ENCODE results near the gene INO80E. TPM values are rescaled to one million over a fixed set of nuclear protein-coding genes. Genes with fewer than 3 reads are reported as not detected.
A peak's percentile ranks its signal among the peaks of the same experiment; 100 is the strongest.
"Not testable (repeated sequence)": the region's sequence is repeated elsewhere in the genome, so short reads cannot be mapped to it uniquely, and the experiment has no call there.

Gene INO80E, protein sequence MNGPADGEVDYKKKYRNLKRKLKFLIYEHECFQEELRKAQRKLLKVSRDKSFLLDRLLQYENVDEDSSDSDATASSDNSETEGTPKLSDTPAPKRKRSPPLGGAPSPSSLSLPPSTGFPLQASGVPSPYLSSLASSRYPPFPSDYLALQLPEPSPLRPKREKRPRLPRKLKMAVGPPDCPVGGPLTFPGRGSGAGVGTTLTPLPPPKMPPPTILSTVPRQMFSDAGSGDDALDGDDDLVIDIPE
- polyA plus RNA-seq (ENCODE audit: insufficient read length): 33.9 TPM

DNA sequence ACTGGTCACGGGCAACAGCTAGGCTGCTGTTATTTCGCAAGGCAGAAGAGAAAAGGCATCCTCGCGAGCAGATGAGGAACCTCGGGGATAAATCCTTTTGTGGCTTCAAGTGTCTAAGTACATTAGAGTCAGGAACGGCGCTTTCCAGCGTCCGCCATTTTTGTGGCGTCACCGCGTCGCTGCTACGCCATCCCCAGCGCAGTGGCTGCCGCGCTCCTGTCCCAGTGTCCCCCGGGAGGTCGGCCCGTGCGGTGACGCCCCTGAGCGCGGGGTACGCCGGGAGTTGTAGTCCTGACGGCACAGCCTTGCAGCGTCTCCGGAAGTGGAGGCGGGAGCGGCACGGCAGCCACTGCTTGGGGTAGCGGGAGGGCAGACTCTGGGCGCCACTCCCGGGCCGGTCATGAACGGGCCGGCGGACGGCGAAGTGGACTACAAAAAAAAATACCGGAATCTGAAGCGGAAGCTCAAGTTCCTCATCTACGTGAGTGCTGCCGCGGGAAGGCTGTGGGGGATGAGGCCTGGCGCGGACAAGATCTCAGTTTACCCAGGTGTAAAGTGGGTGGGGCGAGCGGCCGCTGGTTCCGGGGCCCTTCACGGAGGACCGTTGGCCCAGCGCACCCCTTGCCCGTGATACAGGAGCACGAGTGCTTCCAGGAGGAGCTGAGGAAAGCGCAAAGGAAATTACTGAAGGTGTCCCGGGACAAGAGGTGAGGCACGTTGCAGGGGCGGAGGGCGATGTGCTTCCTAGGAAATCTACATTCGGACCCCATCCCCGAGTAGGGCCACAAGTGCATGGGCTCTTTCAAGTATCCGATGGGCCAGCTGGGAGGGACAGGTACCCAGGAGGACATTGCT is at the start of gene INO80E:
TSS of gene INO80E (plus strand) at position 331 of the 855 bp plus-strand sequence. CDS start at position 401, 70 bp downstream.
- peak; percentile 84 for DNase-seq (ENCODE audit: low read depth)

GRCh38 chr16:29947897-29948296 is 48.1 kb upstream of the INO80E start:
- DNase-seq (ENCODE audit: low read depth): no peak

GRCh38 chr16:29950806-29951461 is 45.1 kb upstream of the INO80E start:
- no peak for DNase-seq (ENCODE audit: low read depth)

- no peak for DNase-seq (ENCODE audit: low read depth)
These were observed 44.2 kb upstream of the INO80E start for GRCh38 chr16:29951625-29952365.

- DNase-seq (ENCODE audit: low read depth): no peak
These were observed 37.3 kb upstream of the INO80E start for GRCh38 chr16:29958756-29959155.

- DNase-seq (ENCODE audit: low read depth): no peak
These were observed 36.7 kb upstream of the INO80E start for GRCh38 chr16:29959293-29959692.

- DNase-seq (ENCODE audit: low read depth): not testable (repeated sequence)
These were observed 36.2 kb upstream of the INO80E start for GRCh38 chr16:29959821-29960220.

GRCh38 chr16:29961127-29961478 is 34.9 kb upstream of the INO80E start:
- DNase-seq (ENCODE audit: low read depth): no peak

DNA sequence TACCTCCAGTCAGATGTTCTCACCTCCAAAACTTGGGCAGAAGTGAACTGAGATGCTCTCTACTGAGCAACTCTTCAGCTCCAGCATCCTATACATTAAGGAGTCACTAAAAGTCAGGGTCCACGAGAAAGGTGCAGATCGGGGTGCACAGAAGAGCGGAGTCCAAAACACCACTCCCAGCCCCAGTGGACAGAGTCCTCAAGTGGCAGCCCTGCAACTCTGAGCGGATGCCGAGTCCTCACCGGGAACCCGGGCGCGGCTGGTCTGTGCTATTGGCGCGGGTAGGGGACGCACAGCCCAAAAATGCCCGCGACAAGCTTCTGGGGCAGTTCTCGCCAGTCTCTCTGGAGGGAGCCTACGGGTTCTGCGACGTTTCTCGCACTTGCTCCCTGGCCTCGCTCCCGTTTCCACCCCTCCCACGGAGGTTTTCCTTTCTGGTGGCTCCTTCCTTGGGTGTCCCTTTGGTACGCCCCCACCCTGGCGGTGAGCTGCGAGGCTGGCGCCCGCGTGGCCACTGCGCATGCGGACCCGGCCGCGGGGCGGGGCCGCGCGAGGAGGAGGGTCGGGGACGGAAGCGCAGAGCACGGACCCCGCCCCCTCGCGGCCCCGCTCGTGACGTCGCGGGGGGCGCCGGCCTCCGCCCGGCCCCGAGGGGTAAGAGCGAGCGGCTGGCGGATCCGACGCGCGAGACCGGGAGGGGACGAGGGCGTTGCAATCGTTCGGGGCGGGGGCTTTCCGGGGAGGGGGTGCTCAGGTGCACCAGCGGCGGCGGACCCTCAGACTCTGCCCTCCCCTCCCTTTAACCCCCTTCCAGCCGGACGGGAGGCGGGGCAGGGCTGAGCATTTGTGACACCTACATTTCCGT is 34.3 kb upstream of the INO80E start, which contains the start of gene TMEM219:
TSS of gene TMEM219 (plus strand) at position 601 of the 865 bp plus-strand sequence. CDS start 1,065 bp downstream, outside the sequence.
- DNase-seq (ENCODE audit: low read depth): peak; percentile 78

- DNase-seq (ENCODE audit: low read depth): no peak
These were observed 33.6 kb upstream of the INO80E start for GRCh38 chr16:29962344-29962994.

DNA sequence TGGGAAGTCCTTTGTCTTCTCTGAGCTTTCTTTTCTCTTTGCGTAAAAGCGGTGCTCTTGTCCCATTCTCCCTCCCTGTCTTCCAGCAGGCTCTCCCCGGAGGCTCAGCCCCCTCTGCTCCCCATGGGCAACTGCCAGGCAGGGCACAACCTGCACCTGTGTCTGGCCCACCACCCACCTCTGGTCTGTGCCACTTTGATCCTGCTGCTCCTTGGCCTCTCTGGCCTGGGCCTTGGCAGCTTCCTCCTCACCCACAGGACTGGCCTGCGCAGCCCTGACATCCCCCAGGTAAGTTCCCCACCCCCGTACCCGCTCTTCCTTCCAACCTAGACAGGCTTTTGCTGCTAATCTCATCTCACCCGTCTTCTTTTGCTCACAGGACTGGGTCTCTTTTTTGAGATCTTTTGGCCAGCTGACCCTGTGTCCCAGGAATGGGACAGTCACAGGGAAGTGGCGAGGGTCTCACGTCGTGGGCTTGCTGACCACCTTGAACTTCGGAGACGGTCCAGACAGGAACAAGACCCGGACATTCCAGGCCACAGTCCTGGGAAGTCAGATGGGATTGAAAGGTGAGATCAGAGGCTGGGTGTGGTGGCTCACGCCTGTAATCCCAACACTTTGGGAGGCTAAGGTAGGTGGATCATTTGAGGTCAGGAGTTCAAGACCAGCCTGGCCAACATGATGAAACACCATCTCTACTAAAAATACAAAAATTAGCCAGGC is 32.9 kb upstream of the INO80E start:
- DNase-seq (ENCODE audit: low read depth): no peak

- no peak for DNase-seq (ENCODE audit: low read depth)
These were observed 27.8 kb upstream of the INO80E start for GRCh38 chr16:29968205-29968604.

GRCh38 chr16:29971304-29971703 is 24.7 kb upstream of the INO80E start:
- DNase-seq (ENCODE audit: low read depth): no peak

- no peak for DNase-seq (ENCODE audit: low read depth)
These were observed 23.5 kb upstream of the INO80E start for GRCh38 chr16:29972500-29972899.

DNA sequence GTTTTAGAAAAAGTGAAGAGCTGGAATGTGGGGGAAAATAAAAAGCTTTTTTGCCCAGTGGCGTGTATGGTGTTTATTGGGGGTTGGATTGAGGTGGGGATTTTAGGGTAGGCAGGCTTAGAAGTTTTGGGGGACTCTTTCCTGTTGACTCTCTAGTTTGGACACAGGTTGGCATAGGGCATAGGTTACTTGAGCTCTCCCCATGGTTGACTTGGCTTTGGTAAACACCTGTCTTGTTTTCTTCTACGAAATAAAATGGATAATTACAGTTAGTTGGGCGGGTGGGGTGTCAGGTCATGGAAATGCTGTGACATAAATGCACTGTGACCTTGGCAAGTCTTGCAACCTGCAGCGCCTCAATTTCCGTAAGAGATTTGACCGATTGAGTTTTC is 23.1 kb upstream of the INO80E start:
- DNase-seq (ENCODE audit: low read depth): no peak

- peak; percentile 96 for DNase-seq (ENCODE audit: low read depth)
These were observed 22.4 kb upstream of the INO80E start, which contains the start of gene TAOK2 for GRCh38 chr16:29973384-29974246. Gene TAOK2 (plus strand): TSS chr16:29973868. CDS start chr16:29977773, 3,905 bp downstream.

- DNase-seq (ENCODE audit: low read depth): no peak
These were observed 21.5 kb upstream of the INO80E start for GRCh38 chr16:29974291-29975133.
